Mucosa of descending colon (tissue), 3 donors: Measurements from ENCODE around the gene SSTR3. TPM values are rescaled to one million over a fixed set of nuclear protein-coding genes. Genes with fewer than 3 reads are reported as not detected.

Experiments used
- ATAC-seq: fragments of 200-7000 bp; cut with Tn5 transposase; one replicate; pipeline ENCODE4 v1.9.1; 2020; ENCODE audit warnings: mild to moderate bottlenecking, moderate library complexity
- DNase-seq, 3 donors: peaks; one replicate each; pipeline ENCODE4 v3.0.0-alpha.2; 2020
- H3K36me3 ChIP-seq: fragments of 200-600 bp; one replicate; pipeline ENCODE4 v1.8.0; 2021; ENCODE audit warnings: low read depth, mild to moderate bottlenecking
- H3K4me1 ChIP-seq: fragments of 200-600 bp; one replicate; pipeline ENCODE4 v1.8.0; 2021; ENCODE audit warnings: low read depth, mild to moderate bottlenecking
- H3K4me3 ChIP-seq: fragments of 200-600 bp; one replicate; pipeline ENCODE4 v1.8.0; 2021; ENCODE audit warnings: mild to moderate bottlenecking
- H3K9me3 ChIP-seq: fragments of 200-600 bp; one replicate; pipeline ENCODE4 v1.8.0; 2021; ENCODE audit warnings: mild to moderate bottlenecking
- CTCF ChIP-seq: fragments of 200-600 bp; IDR thresholded peaks from one replicate; pipeline ENCODE4 v1.8.0; 2022; ENCODE audit warnings: antibody characterized with exemption, mild to moderate bottlenecking
- intact Hi-C, 2 donors: fragments of 100-400 bp; cut with DNase I in 1 of 2; cut with micrococcal nuclease in 1 of 2; formaldehyde crosslinking; loops; one replicate each; pipeline versions ENCODE4 v1.11.0 to v1.11.1; 2022; cut with DNase I, micrococcal nuclease
- total RNA-seq, 3 donors: library from RNA; stranded (reverse); fragmentation: NEBNext Ultra II Directional in 2 of 3; extraction: Animal tissue kit (Norgen Biotek cat#: 25700) in 2 of 3; gene quantifications; one replicate each; pipeline versions ENCODE4 v1.2.1 to v1.2.4, GENCODE V29; 2021 to 2023
- donor health status: DM: no; HTN: no; CAD: no; lungs with moderate emphysema.
- donor health status: DM: no; HTN: no; CAD: no.
- donor health status: DM: no; HTN: yes; CAD: no.

The SSTR3 gene
- total RNA-seq, 3 donors from 2014 or later: 0.09 to 0.10 TPM; not detected in 1

- ATAC-seq (peak; percentile 5), DNase-seq (no peak)
- intact Hi-C loops: no loop called here
- H3K4me1 ChIP-seq: peaks cover 2% of the 10 kb centered on the region
- no peaks in the 10 kb centered on the region for H3K36me3 ChIP-seq
- H3K4me3 ChIP-seq: no peak overlapping the region
- no peaks in the 10 kb centered on the region for H3K9me3 ChIP-seq
- no peak for TF ChIP-seq CTCF
Measured at GRCh38 chr22:37218399-37218770, 6.1 kb upstream of the SSTR3 start.

- Histone ChIP-seq H3K4me3 (no peak overlapping the region), H3K9me3 (no peaks in the 10 kb centered on the region), H3K36me3 (no peaks in the 10 kb centered on the region), H3K4me1 (peaks cover 2% of the 10 kb centered on the region)
- ATAC-seq: no peak
- intact Hi-C loops: no loop called here
- DNase-seq: no peak
- TF ChIP-seq CTCF: no peak
Measured at GRCh38 chr22:37215890-37216289, 3.6 kb upstream of the SSTR3 start.

- Histone ChIP-seq H3K9me3 (no peaks in the 10 kb centered on the region), H3K4me1 (no peaks in the 10 kb centered on the region), H3K4me3 (no peak overlapping the region), H3K36me3 (no peaks in the 10 kb centered on the region)
- TF ChIP-seq CTCF: no peak
- DNase-seq (peak in 2 of 3 donors; percentile 5 to 43), ATAC-seq (no peak)
- intact Hi-C loops: no loop called here
Measured at GRCh38 chr22:37214731-37215030, 2.4 kb upstream of the SSTR3 start.

DNA sequence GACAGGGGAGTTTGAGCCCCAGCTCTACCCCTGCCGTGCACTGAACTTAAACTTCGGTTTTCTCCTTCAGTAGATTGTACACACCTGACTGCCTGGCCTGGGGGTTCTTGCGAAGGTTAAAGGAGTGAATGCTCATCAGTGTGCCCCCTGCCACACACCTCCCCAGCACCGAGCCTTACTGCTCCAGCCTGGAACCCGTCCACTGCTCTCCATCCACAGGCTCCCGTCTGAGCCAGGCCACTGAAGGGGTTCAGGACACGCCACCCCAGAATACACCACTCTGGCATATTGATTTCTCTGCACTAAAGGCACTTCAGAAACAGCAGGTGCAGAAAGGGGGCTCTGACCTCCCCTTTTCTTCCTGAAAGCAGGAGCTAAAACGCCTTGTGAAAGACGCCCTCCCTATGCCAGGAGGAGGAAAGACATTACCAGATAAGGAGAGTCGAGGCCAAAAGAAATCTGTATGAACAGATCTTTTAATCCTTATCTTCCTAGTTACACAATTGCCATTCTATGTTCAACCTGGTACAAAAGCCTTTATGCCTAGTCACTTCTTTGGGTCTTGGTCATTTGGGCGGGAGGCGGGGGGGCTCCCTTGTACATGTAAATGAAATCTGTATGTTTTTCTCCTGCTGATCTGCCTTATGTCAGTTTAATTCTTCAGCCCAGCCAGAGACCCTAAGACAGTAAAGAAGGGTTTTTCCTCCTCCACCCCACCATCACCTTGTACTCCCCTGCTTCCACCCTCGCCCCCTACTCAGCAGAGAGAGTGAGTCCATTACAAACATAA, 1.9 kb upstream of the SSTR3 start:
- no peak for TF ChIP-seq CTCF
- H3K4me3 ChIP-seq: no peak overlapping the region
- ATAC-seq (no peak), DNase-seq (peak in 1 of 3 donors; percentile 10)
- intact Hi-C loops: no loop called here
- H3K9me3 ChIP-seq: no peaks in the 10 kb centered on the region
- H3K4me1 ChIP-seq: no peaks in the 10 kb centered on the region
- H3K36me3 ChIP-seq: no peaks in the 10 kb centered on the region

DNA sequence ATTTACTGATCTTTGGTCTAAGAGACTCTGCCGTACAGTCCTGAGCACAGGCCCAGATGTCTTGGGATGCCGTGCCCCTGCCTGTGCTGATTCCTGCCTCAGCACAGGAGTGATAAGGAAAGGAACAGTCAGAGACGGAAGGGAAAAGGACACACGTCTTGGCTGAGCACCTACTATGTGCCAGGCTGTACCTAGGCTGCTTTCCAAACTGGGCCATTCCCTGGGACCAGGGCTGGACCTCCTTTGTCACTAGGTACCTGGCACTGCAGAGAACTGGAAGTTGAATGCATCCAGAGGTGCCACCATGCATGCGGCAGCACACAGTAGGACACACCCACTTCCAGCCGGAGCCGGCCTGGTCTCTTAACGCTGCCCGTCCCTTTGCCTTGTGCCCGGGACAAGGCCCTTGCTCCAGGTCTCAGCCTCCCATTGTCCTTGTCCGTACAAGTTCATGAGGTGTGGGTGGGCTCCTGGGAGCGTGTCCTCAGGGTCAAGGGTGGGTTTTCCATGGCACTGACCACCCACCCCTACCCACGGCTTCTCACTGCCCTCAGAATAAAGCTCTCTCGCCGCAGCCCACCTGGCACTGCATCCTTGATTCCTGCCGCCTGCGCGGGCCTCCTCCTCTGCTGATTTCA, 1.1 kb upstream of the SSTR3 start:
- ATAC-seq (no peak), DNase-seq (no peak)
- intact Hi-C loops: no loop called here
- Histone ChIP-seq H3K9me3 (no peaks in the 10 kb centered on the region), H3K36me3 (no peaks in the 10 kb centered on the region), H3K4me1 (no peaks in the 10 kb centered on the region), H3K4me3 (no peak overlapping the region)
- TF ChIP-seq CTCF: no peak
